Breast epithelium (tissue), 3 donors: ENCODE measurements around the gene MX1.

Experiments used
- CTCF ChIP-seq, 3 donors: fragments of 450-650 bp; IDR thresholded peaks; one replicate each; pipeline ENCODE4 v1.5.1; 2016 to 2017; ENCODE audit warnings: antibody characterized with exemption in 3 of 3, mild to moderate bottlenecking in 3 of 3, moderate library complexity in 3 of 3
- POLR2A ChIP-seq: fragments of 450-650 bp; IDR thresholded peaks from one replicate; pipeline ENCODE4 v1.6.1; 2016; ENCODE audit warnings: antibody characterized with exemption, mild to moderate bottlenecking, moderate library complexity

- TF ChIP-seq CTCF (IDR thresholded peaks at IDR 0.05) (no peak), POLR2A (no peak)
Observed at GRCh38 chr21:41398251-41398650, 27.8 kb upstream of the MX1 start.
